ENCODE measurements around the gene CDC45. TPM values are rescaled to one million over a fixed set of nuclear protein-coding genes. Genes with fewer than 3 reads are reported as not detected.

Gene CDC45
- total RNA-seq (2022; extraction: Qiagen RNA extraction; ENCODE audit: low read depth): 24.0 to 27.8 TPM (median 26.5 TPM) in 5 replicates

GRCh38 chr22:19479355-19480172, at the start of gene CDC45:
Gene CDC45 (plus strand): TSS chr22:19479920. CDS start chr22:19479969, 49 bp downstream.

GRCh38 chr22:19431649-19432132, 48.0 kb upstream of the CDC45 start, which contains the start of gene HIRA:
Gene HIRA (minus strand): TSS chr22:19431733. CDS start chr22:19431476, 257 bp downstream.

DNA sequence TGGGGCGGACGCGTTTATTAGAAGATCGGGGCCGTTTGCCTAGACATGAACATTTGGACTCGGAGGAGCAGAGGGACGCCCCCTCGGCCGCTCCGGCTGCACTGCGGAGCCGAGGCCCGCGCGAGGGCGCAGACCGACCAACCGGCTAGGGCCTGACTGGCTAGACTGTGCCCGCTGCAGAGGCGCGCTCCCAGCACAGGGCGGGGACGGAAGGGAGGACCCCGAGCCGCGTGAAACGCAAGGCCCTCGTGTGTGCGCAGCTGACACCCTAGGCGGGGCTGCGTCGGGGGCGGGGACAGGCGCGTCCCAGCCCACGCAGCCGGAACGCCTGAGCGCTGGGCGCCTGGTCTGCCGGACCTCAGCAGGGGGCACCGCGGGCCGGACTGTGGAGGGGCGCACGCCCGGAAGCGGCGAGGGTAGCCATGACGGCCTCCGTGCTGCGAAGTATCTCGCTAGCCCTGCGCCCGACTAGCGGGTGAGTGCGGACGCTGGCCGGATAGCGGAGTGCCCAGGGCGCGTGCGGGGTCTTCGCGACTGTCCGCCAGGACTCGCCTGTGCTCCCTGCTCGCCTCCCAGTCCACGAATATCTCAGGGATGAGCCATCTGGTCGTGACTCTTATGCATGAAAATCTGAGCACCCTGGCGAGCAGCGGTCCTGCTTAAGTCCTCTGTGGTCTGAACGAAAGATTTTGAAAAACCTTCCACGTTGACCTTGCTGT, 47.4 kb upstream of the CDC45 start, which contains the start of gene MRPL40:
MRPL40 (plus strand) TSS at position 413 of the 719 bp plus-strand sequence; CDS start at position 423, 10 bp downstream.

DNA sequence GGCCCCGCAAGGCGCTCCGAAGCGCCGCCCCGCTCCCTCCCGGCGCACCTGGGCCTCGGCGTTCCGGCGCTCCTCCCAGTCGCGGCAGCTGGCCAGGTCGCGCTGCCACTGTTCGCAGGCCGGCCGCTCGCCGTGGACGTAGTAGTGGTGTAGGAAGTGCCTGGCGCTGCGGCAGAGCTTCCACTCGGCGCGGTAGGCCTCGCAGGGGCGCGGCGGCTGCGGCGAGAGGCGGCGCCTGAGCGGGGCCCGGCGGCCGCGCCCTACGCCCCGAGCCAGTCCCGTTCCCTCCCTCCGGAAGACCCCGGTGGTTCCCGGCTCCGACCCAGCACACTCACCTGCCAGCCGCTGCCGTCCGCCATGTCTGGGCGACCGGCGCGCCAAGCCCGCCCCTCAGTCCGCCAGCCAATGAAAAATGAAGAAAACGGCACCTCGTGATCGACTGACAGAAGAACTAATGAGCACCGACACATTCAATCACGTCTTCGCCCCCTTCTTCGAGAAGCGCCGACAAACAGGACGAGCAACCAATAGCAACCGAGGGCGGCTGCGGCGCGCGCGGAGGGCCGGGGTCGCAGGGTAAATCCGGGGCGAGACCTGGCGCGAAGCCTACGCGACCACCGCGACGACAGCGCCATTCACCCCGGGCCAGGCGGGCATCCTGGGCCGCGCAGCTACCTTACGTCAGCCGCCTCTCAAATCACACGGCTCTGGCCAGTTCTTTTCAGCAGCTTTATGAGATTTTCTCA, 32.2 kb upstream of the CDC45 start, which contains the start of gene C22orf39:
C22orf39 (minus strand) TSS at position 382 of the 746 bp plus-strand sequence; CDS start at position 359, 23 bp downstream.

GRCh38 chr22:19478901-19479354, 792 bp upstream of the CDC45 start, which contains the start of gene UFD1:
Gene UFD1 (minus strand): TSS chr22:19479193. CDS start chr22:19479085, 108 bp downstream.

GRCh38 chr22:19524170-19525115, 44.7 kb downstream of the CDC45 start, which contains the start of gene CLDN5:
Gene CLDN5 (minus strand): TSS chr22:19524410. CDS start chr22:19524255, 155 bp downstream.

Other genes with a start within 250 kb of the CDC45 start
- gene CLTCL1, start 188.2 kb upstream of the CDC45 start, total RNA-seq (2022; extraction: Qiagen RNA extraction; ENCODE audit: low read depth): 3.6 to 5.4 TPM (median 4.8 TPM) in 5 replicates
- 19.2 to 24.4 TPM (median 23.0 TPM) in 5 replicates for gene HIRA, start 48.2 kb upstream of the CDC45 start, total RNA-seq (2022; extraction: Qiagen RNA extraction; ENCODE audit: low read depth)
- gene MRPL40, start 47.4 kb upstream of the CDC45 start, total RNA-seq (2022; extraction: Qiagen RNA extraction; ENCODE audit: low read depth): 41.5 to 55.9 TPM (median 46.7 TPM) in 5 replicates
- 12.0 to 16.0 TPM (median 14.3 TPM) in 5 replicates for gene C22orf39, start 32.2 kb upstream of the CDC45 start, total RNA-seq (2022; extraction: Qiagen RNA extraction; ENCODE audit: low read depth)
- gene UFD1, start 727 bp upstream of the CDC45 start, total RNA-seq (2022; extraction: Qiagen RNA extraction; ENCODE audit: low read depth): 88.1 to 103 TPM (median 98.9 TPM) in 5 replicates
- not detected in 5 replicates for gene CLDN5, start 44.5 kb downstream of the CDC45 start, total RNA-seq (2022; extraction: Qiagen RNA extraction; ENCODE audit: low read depth)
- 7.0 to 10.2 TPM (median 9.5 TPM) in 5 replicates for gene SEPTIN5, start 234.6 kb downstream of the CDC45 start, total RNA-seq (2022; extraction: Qiagen RNA extraction; ENCODE audit: low read depth)
- 0.45 to 1.9 TPM (median 1.5 TPM) in 5 replicates for gene GP1BB, start 243.6 kb downstream of the CDC45 start, total RNA-seq (2022; extraction: Qiagen RNA extraction; ENCODE audit: low read depth)